CD14-positive monocyte (primary cell): ENCODE results near the gene SLK. TPM values are rescaled to one million over a fixed set of nuclear protein-coding genes. Genes with fewer than 3 reads are reported as not detected.
A peak's percentile ranks its signal among the peaks of the same experiment; 100 is the strongest.

Experiments used
- DNase-seq, 3 donors: peaks; one replicate each; pipeline ENCODE4 v3.0.0-alpha.2; 2011 to 2022
- H2AFZ ChIP-seq: 2 replicates; pipeline ENCODE4 v1.6.0; 2012; ENCODE audit warnings: mild to moderate bottlenecking, low read depth, low read length, inconsistent platforms; ENCODE audit not compliant: insufficient read depth, poor library complexity, severe bottlenecking
- H3K27ac ChIP-seq, 2 donors: 1 replicate in 1 of 2; 2 replicates in 1 of 2; pipeline ENCODE4 v1.5.1; 2012 to 2013; ENCODE audit warnings: low read length in 2 of 2, control low read depth in 1 of 2, inconsistent platforms in 1 of 2, low read depth in 1 of 2, mild to moderate bottlenecking in 1 of 2
- H3K27me3 ChIP-seq, 2 donors: one replicate each; pipeline versions ENCODE4 v1.6.0 to v1.6.1; 2011 to 2013; ENCODE audit warnings: low read length in 2 of 2; ENCODE audit not compliant: control insufficient read depth in 2 of 2, insufficient read depth in 2 of 2
- H3K36me3 ChIP-seq, 2 donors: replicated peaks in 1 of 2; 1 replicate in 1 of 2; 2 replicates in 1 of 2; pipeline versions ENCODE4 v1.5.1 to v1.6.1; 2012 to 2013; ENCODE audit warnings: low read length in 2 of 2, control low read depth in 1 of 2, inconsistent platforms in 1 of 2, mild to moderate bottlenecking in 1 of 2; ENCODE audit not compliant: insufficient read depth in 2 of 2, control insufficient read depth in 1 of 2
- H3K4me1 ChIP-seq, 2 donors: 1 replicate in 1 of 2; 2 replicates in 1 of 2; pipeline versions ENCODE4 v1.5.1 to v1.6.1; 2012 to 2013; ENCODE audit warnings: low read length in 2 of 2, control low read depth in 1 of 2, inconsistent platforms in 1 of 2, mild to moderate bottlenecking in 1 of 2, moderate library complexity in 1 of 2; ENCODE audit not compliant: insufficient read depth in 2 of 2, control insufficient read depth in 1 of 2
- H3K4me2 ChIP-seq: replicated peaks from 2 replicates; pipeline ENCODE3; 2012; ENCODE audit warnings: low read length, moderate library complexity, mild to moderate bottlenecking; ENCODE audit not compliant: poor library complexity, severe bottlenecking; ENCODE audit errors: extremely low read depth
- H3K4me3 ChIP-seq, 3 experiments: fragments of 200-600 bp in 1 of 3; sonication (generic) in 1 of 3; replicated peaks in 1 of 3; 1 replicate in 2 of 3; 2 replicates in 1 of 3; pipeline ENCODE4 v1.5.1; 2011 to 2013; ENCODE audit warnings: low read length in 3 of 3, mild to moderate bottlenecking in 3 of 3, control low read depth in 2 of 3, low read depth in 2 of 3, inconsistent platforms in 1 of 3, moderate library complexity in 1 of 3
- H3K79me2 ChIP-seq: 2 replicates; pipeline ENCODE4 v1.6.0; 2012; ENCODE audit warnings: mild to moderate bottlenecking, control low read depth, inconsistent platforms, low read length, moderate library complexity; ENCODE audit not compliant: insufficient read depth
- H3K9ac ChIP-seq: 2 replicates; pipeline ENCODE4 v1.6.0; 2017; ENCODE audit warnings: low read length, mild to moderate bottlenecking; ENCODE audit not compliant: insufficient read depth, poor library complexity, severe bottlenecking
- H3K9me3 ChIP-seq, 2 donors: replicated peaks in 1 of 2; 1 replicate in 1 of 2; 2 replicates in 1 of 2; pipeline versions ENCODE4 v1.5.1 to v1.6.1; 2012 to 2013; ENCODE audit warnings: low read length in 2 of 2, control low read depth in 1 of 2; ENCODE audit not compliant: control insufficient read depth in 1 of 2, insufficient read depth in 1 of 2
- H4K20me1 ChIP-seq: 2 replicates; pipeline ENCODE4 v1.6.0; 2012; ENCODE audit warnings: mild to moderate bottlenecking, low read length, control low read depth, moderate library complexity; ENCODE audit not compliant: insufficient read depth
- H3K27ac Mint-ChIP-seq, 7 donors: one replicate each; pipeline ENCODE4 v1.8.0; 2020; ENCODE audit warnings: mild to moderate bottlenecking in 7 of 7, mixed read lengths in 7 of 7, moderate library complexity in 6 of 7, inconsistent platforms in 2 of 7
- H3K27me3 Mint-ChIP-seq, 3 donors: one replicate each; pipeline ENCODE4 v1.8.0; 2021 to 2022; ENCODE audit warnings: low read depth in 3 of 3, mild to moderate bottlenecking in 3 of 3, mixed read lengths in 3 of 3, moderate library complexity in 3 of 3, inconsistent platforms in 1 of 3
- H3K36me3 Mint-ChIP-seq, 2 donors: one replicate each; pipeline ENCODE4 v1.8.0; 2020; ENCODE audit warnings: mixed read lengths in 2 of 2, inconsistent platforms in 1 of 2, mild to moderate bottlenecking in 1 of 2
- H3K4me1 Mint-ChIP-seq: one replicate; pipeline ENCODE4 v1.8.0; 2020; ENCODE audit warnings: mild to moderate bottlenecking, mixed read lengths
- H3K4me3 Mint-ChIP-seq, 2 donors: one replicate each; pipeline ENCODE4 v1.8.0; 2020; ENCODE audit warnings: mild to moderate bottlenecking in 2 of 2, mixed read lengths in 2 of 2, moderate library complexity in 1 of 2
- H3K9me3 Mint-ChIP-seq, 7 donors: one replicate each; pipeline ENCODE4 v1.8.0; 2020 to 2022; ENCODE audit warnings: mixed read lengths in 7 of 7, mild to moderate bottlenecking in 6 of 7, moderate library complexity in 6 of 7, inconsistent platforms in 2 of 7
- WGBS: methylation state at CpG from one replicate; pipeline ENCODE4 v1.1.5; 2013; ENCODE audit warnings: missing lambda C conversion rate; ENCODE audit not compliant: insufficient coverage; 5-methylcytosine and 5-hydroxymethylcytosine counted together
- intact Hi-C, 2 donors: fragments of 100-400 bp; cut with micrococcal nuclease; formaldehyde crosslinking; loops; one replicate each; pipeline versions ENCODE4 v1.15.0 to v1.15.1; 2023
- polyA plus RNA-seq, 3 donors: library from polyadenylated mRNA; depleted of rRNA in 1 of 3; unstranded in 2 of 3; stranded (reverse) in 1 of 3; fragments of 300-500 nt in 2 of 3; fragments of >200 nt in 1 of 3; fragmentation: Illumina TruSeq in 2 of 3; gene quantifications; 1 replicate in 2 of 3; 2 replicates in 1 of 3; pipeline ENCODE4 v1.2.3, GENCODE V29; 2012 to 2021
- TF ChIP-seq, protein P1 (sequence below): fragments of 200-600 bp; IDR thresholded peaks from one replicate; pipeline ENCODE4 v1.8.0; 2022; ENCODE audit warnings: antibody characterized with exemption, mild to moderate bottlenecking

The SLK gene
- polyA plus RNA-seq, 3 donors, result 2.9 to 6.5 (median 4.4) TPM

DNA sequence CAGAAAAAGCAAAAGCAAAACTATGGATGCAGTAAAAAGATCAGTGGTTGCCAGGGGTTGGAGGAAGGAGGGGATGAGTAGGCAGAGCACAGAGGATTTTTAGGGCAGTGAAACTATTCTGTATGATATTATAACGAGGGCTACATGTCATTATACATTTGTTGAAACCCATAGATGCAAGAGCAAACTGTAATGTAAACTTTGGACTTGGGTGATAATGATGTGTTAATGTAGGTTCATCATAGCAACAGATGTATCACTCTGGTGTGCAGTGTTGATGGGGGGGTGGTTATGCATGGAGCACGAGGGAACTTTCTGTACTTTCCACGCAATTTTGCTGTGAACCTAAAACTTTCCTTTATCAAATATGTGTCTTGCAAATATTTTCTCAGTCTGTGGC, 23.2 kb downstream of the SLK start:
- no peak overlapping the region for H3K4me2 ChIP-seq
- no peak overlapping the region for H3K27ac ChIP-seq
- peaks cover 39% of the 10 kb centered on the region for H3K79me2 ChIP-seq
- H3K36me3 ChIP-seq, result peaks cover 32 to 39% of the 10 kb centered on the region in 2 donors
- peaks cover 56% of the 10 kb centered on the region for H4K20me1 ChIP-seq
- no peaks in the 10 kb centered on the region for H3K27me3 ChIP-seq
- no peaks in the 10 kb centered on the region for H3K4me1 ChIP-seq
- Mint-ChIP-seq H3K4me3 (no peak overlapping the region), H3K9me3 (no peaks in the 10 kb centered on the region), H3K36me3 (peaks cover 29 to 34% of the 10 kb centered on the region in 2 donors), H3K27me3 (no peaks in the 10 kb centered on the region), H3K27ac (peak overlapping the region in 2 of 7 donors; percentile 53 to 80), H3K4me1 (peaks cover 14% of the 10 kb centered on the region)
- H3K9me3 ChIP-seq, result no peaks in the 10 kb centered on the region
- no peak overlapping the region for H3K4me3 ChIP-seq
- DNase-seq, result no peak
- no peak overlapping the region for H2AFZ ChIP-seq
- intact Hi-C loops, result no loop called here
- WGBS, result no CpG with 5 or more reads among the region's 3 CpGs
- TF ChIP-seq, protein P1, sequence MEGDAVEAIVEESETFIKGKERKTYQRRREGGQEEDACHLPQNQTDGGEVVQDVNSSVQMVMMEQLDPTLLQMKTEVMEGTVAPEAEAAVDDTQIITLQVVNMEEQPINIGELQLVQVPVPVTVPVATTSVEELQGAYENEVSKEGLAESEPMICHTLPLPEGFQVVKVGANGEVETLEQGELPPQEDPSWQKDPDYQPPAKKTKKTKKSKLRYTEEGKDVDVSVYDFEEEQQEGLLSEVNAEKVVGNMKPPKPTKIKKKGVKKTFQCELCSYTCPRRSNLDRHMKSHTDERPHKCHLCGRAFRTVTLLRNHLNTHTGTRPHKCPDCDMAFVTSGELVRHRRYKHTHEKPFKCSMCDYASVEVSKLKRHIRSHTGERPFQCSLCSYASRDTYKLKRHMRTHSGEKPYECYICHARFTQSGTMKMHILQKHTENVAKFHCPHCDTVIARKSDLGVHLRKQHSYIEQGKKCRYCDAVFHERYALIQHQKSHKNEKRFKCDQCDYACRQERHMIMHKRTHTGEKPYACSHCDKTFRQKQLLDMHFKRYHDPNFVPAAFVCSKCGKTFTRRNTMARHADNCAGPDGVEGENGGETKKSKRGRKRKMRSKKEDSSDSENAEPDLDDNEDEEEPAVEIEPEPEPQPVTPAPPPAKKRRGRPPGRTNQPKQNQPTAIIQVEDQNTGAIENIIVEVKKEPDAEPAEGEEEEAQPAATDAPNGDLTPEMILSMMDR, result no peak
- H3K9ac ChIP-seq, result no peak overlapping the region

DNA sequence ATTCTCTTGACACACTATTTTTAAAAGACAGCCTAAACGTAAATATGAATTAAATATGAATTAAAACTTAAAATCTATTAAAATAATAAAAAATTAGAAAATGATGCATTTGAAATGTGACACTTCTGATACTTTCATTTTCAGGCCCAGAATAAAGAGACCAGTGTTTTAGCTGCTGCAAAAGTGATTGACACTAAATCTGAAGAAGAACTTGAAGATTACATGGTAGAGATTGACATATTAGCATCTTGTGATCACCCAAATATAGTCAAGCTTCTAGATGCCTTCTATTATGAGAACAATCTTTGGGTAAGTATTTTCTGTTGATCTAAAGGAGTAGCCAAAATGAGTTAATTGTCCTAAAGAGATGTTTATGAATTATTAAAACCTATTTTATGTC, 23.6 kb downstream of the SLK start:
- H3K4me3 ChIP-seq, result no peak overlapping the region
- whole genome bisulfite sequencing, result no CpG with 5 or more reads among the region's 1 CpG
- Mint-ChIP-seq H3K4me3 (no peak overlapping the region), H3K27ac (no peak overlapping the region), H3K4me1 (peaks cover 14% of the 10 kb centered on the region), H3K27me3 (no peaks in the 10 kb centered on the region), H3K36me3 (peaks cover 28 to 37% of the 10 kb centered on the region in 2 donors), H3K9me3 (no peaks in the 10 kb centered on the region)
- no peak overlapping the region for H3K27ac ChIP-seq
- no peak overlapping the region for H3K4me2 ChIP-seq
- H3K79me2 ChIP-seq, result peaks cover 36% of the 10 kb centered on the region
- no peak overlapping the region for H2AFZ ChIP-seq
- no peaks in the 10 kb centered on the region for H3K9me3 ChIP-seq
- TF ChIP-seq, protein P1, result no peak
- H3K9ac ChIP-seq, result no peak overlapping the region
- H3K4me1 ChIP-seq, result no peaks in the 10 kb centered on the region
- no peak for DNase-seq
- no peaks in the 10 kb centered on the region for H3K27me3 ChIP-seq
- intact Hi-C loops, result no loop called here
- peaks cover 53% of the 10 kb centered on the region for H4K20me1 ChIP-seq
- peaks cover 32 to 44% of the 10 kb centered on the region in 2 donors for H3K36me3 ChIP-seq
